A549 (cell line): ENCODE measurements around the gene ACVR1. TPM values are rescaled to one million over a fixed set of nuclear protein-coding genes. Genes with fewer than 3 reads are reported as not detected.
A peak's percentile ranks its signal among the peaks of the same experiment; 100 is the strongest.
"Not testable (repeated sequence)": the region's sequence is repeated elsewhere in the genome, so short reads cannot be mapped to it uniquely, and the experiment has no call there.

ENCODE experiments used
- ATAC-seq, 2 experiments: fragments of 200-7000 bp in 1 of 2; fragments of >200 bp in 1 of 2; cut with Nextera tagmentation in 1 of 2; cut with Tn5 transposase in 1 of 2; 3 replicates each; pipeline versions ENCODE4 v1.8.0 to v1.9.1; 2018 to 2020; ENCODE audit warnings: mild to moderate bottlenecking in 1 of 2, moderate library complexity in 1 of 2
- CTCF ChIA-PET: fragments of 300-600 bp; sonication (Branson Sonifier 250); formaldehyde crosslinking; extraction: SDS; loops from one replicate; lab custom pipeline; 2021; ENCODE audit warnings: antibody characterized with exemption, inconsistent platforms; lab: Yijun Ruan, JAX
- POLR2A ChIA-PET: fragments of 350-600 bp; formaldehyde crosslinking; extraction: SDS; loops from one replicate; lab custom pipeline; 2021; ENCODE audit warnings: antibody characterized with exemption, inconsistent platforms; lab: Yijun Ruan, JAX
- DNase-seq, 2 experiments: peaks; one replicate each; pipeline versions ENCODE4 v3.0.0 to v3.0.0-alpha.2; 2011 to 2016; ENCODE audit warnings: low read depth in 1 of 2, low spot score in 1 of 2
- FAIRE-seq: peaks from 2 replicates; lab custom pipeline; 2011; peaks lifted over from hg19 to GRCh38; lab: Jason Lieb, UNC
- H3K27ac ChIP-seq, 2 experiments: fragments of >200 bp; sonication (Bioruptor Twin); formaldehyde crosslinking; 3 replicates each; pipeline ENCODE4 v1.5.1; 2016 to 2017
- H3K4me1 ChIP-seq: fragments of >200 bp; sonication (Bioruptor Twin); formaldehyde crosslinking; 3 replicates; pipeline ENCODE4 v1.6.1; 2016
- H3K4me2 ChIP-seq: fragments of >200 bp; sonication (Bioruptor Twin); formaldehyde crosslinking; 3 replicates; pipeline ENCODE4 v1.6.1; 2016
- H3K4me3 ChIP-seq: fragments of >200 bp; sonication (Bioruptor Twin); formaldehyde crosslinking; 3 replicates; pipeline ENCODE4 v1.5.1; 2016
- H3K9me3 ChIP-seq: fragments of >200 bp; sonication (Bioruptor Twin); formaldehyde crosslinking; 3 replicates; pipeline ENCODE4 v1.6.1; 2016
- BHLHE40 ChIP-seq: IDR thresholded peaks from 2 replicates; pipeline ENCODE4 v1.6.1; 2012; ENCODE audit warnings: low read depth, low read length, inconsistent platforms
- CEBPB ChIP-seq, 2 experiments: fragments of >200 bp in 1 of 2; sonication (Bioruptor Twin) in 1 of 2; formaldehyde crosslinking in 1 of 2; IDR thresholded peaks; 2 replicates each; pipeline ENCODE4 v1.6.1; 2012 to 2016
- CHD4 ChIP-seq: fragments of 200-600 bp; sonication (generic); IDR thresholded peaks from 2 replicates; pipeline ENCODE4 v1.6.1; 2016; ENCODE audit warnings: antibody characterized with exemption, mild to moderate bottlenecking, borderline replicate concordance
- E2F6 ChIP-seq: IDR thresholded peaks from 2 replicates; pipeline ENCODE4 v1.6.1; 2012; ENCODE audit warnings: low read depth, borderline replicate concordance
- FOSB ChIP-seq: fragments of 250-450 bp; sonication (Bioruptor Pico); IDR thresholded peaks from 2 replicates; pipeline ENCODE4 v1.5.0; 2020; ENCODE audit warnings: mild to moderate bottlenecking, moderate library complexity
- HEYL ChIP-seq: fragments of 250-450 bp; sonication (Bioruptor Pico); IDR thresholded peaks from 2 replicates; pipeline ENCODE4 v1.8.0; 2021; ENCODE audit warnings: mild to moderate bottlenecking, moderate library complexity
- HOXA7 ChIP-seq: fragments of 250-450 bp; sonication (Bioruptor Pico); IDR thresholded peaks from 2 replicates; pipeline ENCODE4 v1.5.0; 2020; ENCODE audit warnings: mild to moderate bottlenecking, moderate library complexity
- HOXB13 ChIP-seq: fragments of 250-450 bp; sonication (Bioruptor Pico); IDR thresholded peaks from 2 replicates; pipeline ENCODE4 v1.5.0; 2020; ENCODE audit warnings: low read depth, mild to moderate bottlenecking, moderate library complexity
- KDM5A ChIP-seq: fragments of 200-600 bp; sonication (generic); IDR thresholded peaks from 2 replicates; pipeline ENCODE4 v1.6.1; 2016; ENCODE audit warnings: antibody characterized with exemption, mild to moderate bottlenecking
- POLR2A ChIP-seq: IDR thresholded peaks from 2 replicates; pipeline ENCODE4 v1.6.1; 2012; ENCODE audit warnings: mild to moderate bottlenecking, low read length
- RAD21 ChIP-seq, 2 experiments: fragments of >200 bp in 1 of 2; sonication (Bioruptor Twin) in 1 of 2; formaldehyde crosslinking in 1 of 2; IDR thresholded peaks in 1 of 2; conservative IDR thresholded peaks in 1 of 2; 2 replicates in 1 of 2; 3 replicates in 1 of 2; pipeline ENCODE4 v1.6.1; 2012 to 2018; ENCODE audit warnings: inconsistent platforms in 1 of 2
- RARB ChIP-seq: fragments of 250-450 bp; sonication (Bioruptor Pico); IDR thresholded peaks from 2 replicates; pipeline ENCODE4 v1.8.0; 2021; ENCODE audit warnings: mild to moderate bottlenecking, moderate library complexity
- RFX5 ChIP-seq: fragments of 450-650 bp; IDR thresholded peaks from 2 replicates; pipeline ENCODE4 v1.7.1; 2014; ENCODE audit warnings: antibody characterized with exemption, mild to moderate bottlenecking, moderate library complexity
- SREBF2 ChIP-seq: fragments of 450-650 bp; IDR thresholded peaks from 2 replicates; pipeline ENCODE4 v1.6.1; 2014; ENCODE audit warnings: mild to moderate bottlenecking, moderate library complexity
- ZFP36 ChIP-seq: fragments of 450-650 bp; IDR thresholded peaks from 2 replicates; pipeline ENCODE4 v1.6.1; 2014; ENCODE audit warnings: borderline replicate concordance; ENCODE audit not compliant: partially characterized antibody
- ZSCAN20 ChIP-seq: fragments of 250-450 bp; sonication (Bioruptor Pico); IDR thresholded peaks from 2 replicates; pipeline ENCODE4 v1.8.0; 2022; ENCODE audit warnings: mild to moderate bottlenecking, moderate library complexity
- WGBS: methylation state at CpG from one replicate; pipeline ENCODE4 v1.1.6; 2017; ENCODE audit errors: missing lambda C conversion rate; 5-methylcytosine and 5-hydroxymethylcytosine counted together
- polyA plus RNA-seq, 4 experiments: library from polyadenylated mRNA; depleted of rRNA in 3 of 4; stranded (reverse); fragments of >200 nt; fragmentation: RNase III in 1 of 4; extraction: RNeasy Plus Mini Kit Qiagen cat#74134 plus additional on column Dnase treatment in 1 of 4; gene quantifications; 2 replicates in 3 of 4; 3 replicates in 1 of 4; pipeline ENCODE4 v1.2.3, GENCODE V29; 2011 to 2017
- TF ChIP-seq, protein P1 (sequence below): fragments of >200 bp; sonication (Bioruptor Twin); formaldehyde crosslinking; IDR thresholded peaks from 2 replicates; pipeline ENCODE4 v1.6.1; 2016

The ACVR1 gene
- polyA plus RNA-seq, 2 of the 4 experiments (the other 2 are of a cell fraction), result 14.6 to 21.6 TPM

DNA sequence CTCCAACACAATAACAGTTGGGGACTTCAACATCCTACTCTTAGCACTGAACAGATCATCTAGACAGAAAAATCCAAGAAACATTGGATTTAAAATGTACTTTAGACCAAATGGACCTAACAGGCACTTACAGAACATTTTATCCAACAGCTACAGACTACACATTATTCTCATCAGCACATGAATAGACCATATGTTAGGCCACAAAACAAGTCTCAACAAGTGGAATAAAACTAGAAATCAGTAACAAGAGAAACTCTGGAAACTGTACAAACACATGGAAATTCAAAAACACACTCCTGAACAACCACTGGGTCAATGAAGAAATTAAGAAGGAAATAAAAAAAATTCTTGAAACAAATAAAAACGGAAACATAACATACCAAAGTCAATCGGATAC, 117.5 kb downstream of the ACVR1 start:
- POLR2A ChIA-PET, result no interaction called here
- no peak for DNase-seq
- CTCF ChIA-PET, result no interaction called here
- no peak overlapping the region for H3K27ac ChIP-seq
- H3K9me3 ChIP-seq, result peaks cover 22% of the 10 kb centered on the region; the same call in 2 of the 3 replicates
- WGBS, result 91% methylated on average over 2 of the region's 2 CpGs
- no peak overlapping the region for H3K4me3 ChIP-seq
- no peak overlapping the region for H3K4me2 ChIP-seq
- no peaks in the 10 kb centered on the region for H3K4me1 ChIP-seq
- TF ChIP-seq RFX5 (no peak), RARB (CRISPR knock-in tag) (no peak), ZFP36 (no peak), ZSCAN20 (CRISPR knock-in tag) (no peak), RAD21 (conservative IDR thresholded peaks at IDR 0.05 in 1 of 2, IDR thresholded peaks at IDR 0.05 in 1 of 2) (no peak)
- no peak for FAIRE-seq
- no peak for ATAC-seq

- H3K27ac ChIP-seq, result no peak overlapping the region
- WGBS, result 91% methylated on average over 1 of the region's 1 CpG
- TF ChIP-seq RFX5, result no peak
- TF ChIP-seq SREBF2, result no peak
- no peak for TF ChIP-seq FOSB (CRISPR knock-in tag)
- TF ChIP-seq ZSCAN20 (CRISPR knock-in tag), result no peak
- TF ChIP-seq, protein P1, sequence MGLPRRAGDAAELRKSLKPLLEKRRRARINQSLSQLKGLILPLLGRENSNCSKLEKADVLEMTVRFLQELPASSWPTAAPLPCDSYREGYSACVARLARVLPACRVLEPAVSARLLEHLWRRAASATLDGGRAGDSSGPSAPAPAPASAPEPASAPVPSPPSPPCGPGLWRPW, result no peak
- no peak for TF ChIP-seq POLR2A
- TF ChIP-seq HOXB13 (CRISPR knock-in tag), result no peak
- TF ChIP-seq BHLHE40, result no peak
- TF ChIP-seq E2F6, result no peak
- no peaks in the 10 kb centered on the region for H3K4me1 ChIP-seq
- CTCF ChIA-PET, result no interaction called here
- H3K4me2 ChIP-seq, result no peak overlapping the region
- ATAC-seq (no peak), DNase-seq (no peak), FAIRE-seq (no peak)
- peaks cover 22% of the 10 kb centered on the region; the same call in 2 of the 3 replicates for H3K9me3 ChIP-seq
- POLR2A ChIA-PET, result no interaction called here
- H3K4me3 ChIP-seq, result no peak overlapping the region
Measured at GRCh38 chr2:157757500-157757899, 118.6 kb downstream of the ACVR1 start.

GRCh38 chr2:157756447-157756846, 119.7 kb downstream of the ACVR1 start:
- TF ChIP-seq CEBPB (IDR thresholded peaks at IDR 0.05), result 0 out of 4 replicates have a peak, but pooled peaks have one; percentile 37 to 41
- ATAC-seq, H3K4me2 ChIP-seq, H3K4me1 ChIP-seq, H3K27ac ChIP-seq, POLR2A ChIA-PET, FAIRE-seq, DNase-seq, H3K4me3 ChIP-seq, CTCF ChIA-PET: not testable (repeated sequence)
- WGBS, result 93% methylated on average over 5 of the region's 5 CpGs
- H3K9me3 ChIP-seq, result peaks cover 22% of the 10 kb centered on the region; the same call in 2 of the 3 replicates

GRCh38 chr2:157751462-157752058, 124.6 kb downstream of the ACVR1 start:
- H3K4me2 ChIP-seq, result no peak overlapping the region
- H3K27ac ChIP-seq, result no peak overlapping the region
- no peak for TF ChIP-seq CHD4
- no peak for TF ChIP-seq KDM5A
- no peak for TF ChIP-seq HEYL
- TF ChIP-seq HOXA7 (CRISPR knock-in tag), result no peak
- TF ChIP-seq SREBF2, result no peak
- CTCF ChIA-PET, result interaction anchor here (0.6 to 1.5 kb wide), 3 partner anchors 9 to 1521 kb away, joined by 3 to 4 read pairs (median 3); no protein-coding TSS in a partner anchor
- POLR2A ChIA-PET, result no interaction called here
- DNase-seq, result peak in 1 of 2 experiments; percentile 6
- H3K4me1 ChIP-seq, result no peaks in the 10 kb centered on the region
- H3K9me3 ChIP-seq, result peaks cover 12% of the 10 kb centered on the region; the same call in 2 of the 3 replicates
- 91% methylated on average over 6 of the region's 6 CpGs for WGBS
- ATAC-seq, result no peak
- H3K4me3 ChIP-seq, result no peak overlapping the region
- no peak for FAIRE-seq
